Measurements from ENCODE around the gene LRRC8E.

The LRRC8E gene

DNA sequence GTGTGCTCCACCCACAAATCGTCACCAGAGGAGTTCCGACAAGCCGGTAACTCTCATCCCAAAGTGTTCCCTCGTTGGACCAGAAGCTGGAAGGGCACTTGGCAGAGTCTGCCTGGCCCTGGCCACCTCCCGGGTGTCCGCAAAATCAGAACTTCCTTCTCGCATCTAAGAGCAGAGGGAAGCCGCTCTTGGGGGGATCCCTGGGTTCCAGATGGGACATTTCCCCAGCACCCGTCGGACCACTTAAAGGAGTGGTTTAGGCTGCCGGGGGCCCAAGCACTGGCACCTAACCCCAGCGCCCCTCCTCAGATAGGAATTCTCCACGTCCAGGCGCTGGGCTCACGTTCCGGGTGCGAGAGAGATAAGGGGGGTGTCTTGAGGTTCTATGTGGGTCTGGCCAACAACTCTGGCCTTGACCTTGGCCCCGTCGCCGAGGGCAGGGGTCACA lies 14.5 kb downstream of the LRRC8E start:
- TF ChIP-seq, protein P1, sequence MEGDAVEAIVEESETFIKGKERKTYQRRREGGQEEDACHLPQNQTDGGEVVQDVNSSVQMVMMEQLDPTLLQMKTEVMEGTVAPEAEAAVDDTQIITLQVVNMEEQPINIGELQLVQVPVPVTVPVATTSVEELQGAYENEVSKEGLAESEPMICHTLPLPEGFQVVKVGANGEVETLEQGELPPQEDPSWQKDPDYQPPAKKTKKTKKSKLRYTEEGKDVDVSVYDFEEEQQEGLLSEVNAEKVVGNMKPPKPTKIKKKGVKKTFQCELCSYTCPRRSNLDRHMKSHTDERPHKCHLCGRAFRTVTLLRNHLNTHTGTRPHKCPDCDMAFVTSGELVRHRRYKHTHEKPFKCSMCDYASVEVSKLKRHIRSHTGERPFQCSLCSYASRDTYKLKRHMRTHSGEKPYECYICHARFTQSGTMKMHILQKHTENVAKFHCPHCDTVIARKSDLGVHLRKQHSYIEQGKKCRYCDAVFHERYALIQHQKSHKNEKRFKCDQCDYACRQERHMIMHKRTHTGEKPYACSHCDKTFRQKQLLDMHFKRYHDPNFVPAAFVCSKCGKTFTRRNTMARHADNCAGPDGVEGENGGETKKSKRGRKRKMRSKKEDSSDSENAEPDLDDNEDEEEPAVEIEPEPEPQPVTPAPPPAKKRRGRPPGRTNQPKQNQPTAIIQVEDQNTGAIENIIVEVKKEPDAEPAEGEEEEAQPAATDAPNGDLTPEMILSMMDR (IDR thresholded peaks at IDR 0.05) = no peak
- peak overlapping the region; percentile 70 for H3K4me3 ChIP-seq
- no peak for DNase-seq (ENCODE audit: low spot score)
- H3K27ac ChIP-seq = peak overlapping the region; percentile 73 to 90

DNA sequence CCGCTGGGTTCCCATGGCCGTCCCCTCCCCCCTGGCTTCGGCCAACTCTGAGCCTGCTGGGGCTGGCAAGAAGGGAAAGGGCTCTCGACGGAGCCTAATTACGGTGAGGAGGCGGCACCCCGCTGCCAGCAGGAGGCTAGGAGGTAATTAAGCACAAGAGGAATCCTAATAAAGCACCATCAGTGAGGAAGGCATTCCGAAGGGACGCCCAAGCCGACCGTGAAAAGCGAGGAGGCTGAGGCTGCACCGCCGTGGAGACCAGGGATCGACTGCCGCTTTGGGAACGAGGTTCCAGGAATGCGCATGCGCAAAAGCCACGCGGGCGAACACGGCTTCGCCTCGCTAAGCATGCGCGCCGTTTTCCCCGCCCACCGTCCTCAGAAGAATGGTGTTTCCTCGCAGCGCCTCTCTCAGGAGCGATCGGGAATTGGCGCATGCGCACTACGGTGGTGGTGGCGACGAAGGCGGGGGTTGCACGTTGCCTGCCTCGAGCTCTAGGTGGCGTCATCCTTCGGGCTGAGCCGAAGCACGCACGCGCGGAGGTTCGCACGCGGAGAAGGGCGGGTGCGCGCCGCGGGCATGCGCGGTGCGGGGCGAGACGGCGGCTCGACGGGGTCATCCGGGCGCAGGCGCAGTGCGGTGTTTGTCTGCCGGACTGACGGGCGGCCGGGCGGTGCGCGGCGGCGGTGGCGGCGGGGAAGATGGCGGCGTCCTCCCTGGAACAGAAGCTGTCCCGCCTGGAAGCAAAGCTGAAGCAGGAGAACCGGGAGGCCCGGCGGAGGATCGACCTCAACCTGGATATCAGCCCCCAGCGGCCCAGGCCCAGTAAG lies 15.1 kb downstream of the LRRC8E start, which contains the start of gene MAP2K7:
MAP2K7 (plus strand) TSS at position 634 of the 830 bp plus-strand sequence; CDS start at position 702, 68 bp downstream.
- peak within 1 kb of the TSS; percentile 83 to 92 for H3K27ac ChIP-seq
- TF ChIP-seq, protein P1 (IDR thresholded peaks at IDR 0.05) = peak; percentile 14
- peak; percentile 100 for DNase-seq (ENCODE audit: low spot score)
- H3K4me3 ChIP-seq = peak within 1 kb of the TSS; percentile 78

DNA sequence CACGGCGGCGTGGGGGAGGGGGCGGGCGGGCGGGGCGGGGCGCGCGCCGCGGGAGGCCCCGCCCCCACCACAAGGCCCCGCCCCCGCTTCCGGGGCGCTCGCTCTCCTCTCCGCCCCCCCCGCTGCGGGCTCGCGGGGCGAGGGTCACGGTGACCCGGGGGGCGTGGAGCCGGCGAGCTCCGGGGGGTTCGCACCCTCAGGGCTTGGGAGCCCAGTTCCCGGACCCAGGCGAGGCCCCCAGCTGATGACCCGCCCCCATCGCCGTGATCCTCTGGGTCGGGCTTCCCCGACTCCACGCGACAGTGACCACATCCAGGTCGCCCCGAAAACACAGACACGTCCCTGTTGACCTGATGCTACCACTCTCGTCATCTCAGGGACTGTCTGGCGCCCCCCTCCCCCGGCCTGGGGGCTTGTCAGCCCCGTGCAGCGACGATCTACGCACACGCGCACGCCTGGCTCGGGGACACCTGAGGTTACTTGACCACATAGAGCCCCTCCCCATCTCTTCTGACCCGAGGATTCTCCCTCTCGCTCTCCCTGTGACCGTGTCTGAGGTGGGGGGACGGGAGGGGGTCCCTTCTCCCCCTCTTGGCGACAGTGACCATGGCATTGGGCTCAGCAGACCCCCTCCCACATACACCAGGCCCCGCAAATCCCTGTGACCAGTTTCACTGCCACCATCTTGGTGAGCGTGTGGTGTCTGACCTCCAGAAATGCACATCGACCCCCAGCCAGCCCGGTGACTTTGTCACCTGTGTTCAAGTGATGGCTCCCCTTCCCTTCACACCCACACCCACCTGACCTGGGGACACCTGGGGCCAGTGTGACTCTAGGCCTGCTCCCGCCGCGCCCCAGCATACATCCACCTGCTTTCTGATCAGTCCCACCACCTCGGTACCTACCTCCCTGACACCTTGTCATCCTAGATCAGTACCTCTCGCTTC lies 16.0 kb downstream of the LRRC8E start:
- no peak for DNase-seq (ENCODE audit: low spot score)
- Histone ChIP-seq H3K4me3 (peak overlapping the region; percentile 78), H3K27ac (peak overlapping the region; percentile 83 to 92)
- TF ChIP-seq, protein P1 (IDR thresholded peaks at IDR 0.05) = no peak

DNA sequence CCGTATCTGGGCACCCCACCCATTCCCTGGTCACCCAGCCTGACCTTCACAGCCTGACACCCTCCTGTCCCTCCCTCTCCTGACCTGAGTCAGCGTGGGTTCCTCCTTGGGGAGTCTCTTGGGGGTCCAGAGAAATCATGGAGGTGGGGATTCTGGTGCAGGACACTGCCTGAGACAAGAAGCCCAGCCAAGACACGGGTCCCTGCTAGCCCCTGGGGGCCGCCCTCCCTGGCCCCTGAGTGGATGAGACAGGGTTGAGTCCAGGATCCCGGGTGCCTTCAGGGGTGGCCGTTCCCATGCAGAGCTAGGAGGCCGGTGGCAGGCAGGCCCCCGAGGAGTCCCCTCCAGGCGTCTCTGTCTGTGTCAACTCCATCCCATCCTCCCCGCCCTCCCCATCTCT lies 17.0 kb downstream of the LRRC8E start:
- DNase-seq (ENCODE audit: low spot score) = no peak
- Histone ChIP-seq H3K4me3 (peak overlapping the region; percentile 78), H3K27ac (no peak overlapping the region)
- TF ChIP-seq, protein P1 (IDR thresholded peaks at IDR 0.05) = no peak

DNA sequence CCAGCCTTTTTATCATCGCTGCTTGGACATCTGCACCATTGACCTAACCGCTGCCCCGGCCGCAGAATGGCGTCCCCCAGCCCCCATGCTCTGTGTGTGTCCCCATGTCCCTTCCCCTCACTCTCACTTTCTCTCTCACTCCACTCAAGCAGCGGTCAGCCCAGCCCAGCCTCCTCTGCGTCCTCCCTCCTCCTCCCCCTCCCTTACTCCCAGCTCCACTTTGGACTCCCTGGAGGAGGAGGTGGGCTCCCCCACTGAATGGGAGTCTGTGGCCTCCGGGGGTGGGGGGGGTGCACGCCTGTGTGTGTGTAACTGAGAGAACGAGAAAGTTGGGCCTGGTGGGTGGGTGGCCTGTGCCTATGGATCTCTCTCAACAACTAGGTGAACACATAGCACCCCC lies 17.5 kb downstream of the LRRC8E start:
- Histone ChIP-seq H3K27ac (no peak overlapping the region), H3K4me3 (no peak overlapping the region)
- DNase-seq (ENCODE audit: low spot score) = no peak
- TF ChIP-seq, protein P1 (IDR thresholded peaks at IDR 0.05) = no peak

DNA sequence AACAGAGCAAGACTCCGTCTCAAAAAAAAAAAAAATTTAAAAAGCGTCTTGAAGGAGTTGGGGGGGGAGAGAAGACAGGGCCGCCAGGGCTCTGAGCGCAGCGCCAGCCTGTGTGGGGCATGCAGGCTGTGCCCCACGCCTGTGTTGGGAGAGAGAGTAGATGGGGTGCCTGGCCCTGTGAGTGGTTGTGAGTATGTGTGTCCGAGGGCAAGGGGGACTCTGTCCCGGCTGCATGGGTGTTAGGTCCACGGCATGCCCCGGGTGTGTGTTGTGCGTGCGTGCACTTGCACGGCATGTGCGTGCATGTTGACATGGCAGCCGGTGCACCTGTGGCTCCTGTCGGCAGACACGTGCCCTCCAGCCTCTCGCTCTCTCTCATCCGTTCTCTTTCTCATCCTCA lies 18.8 kb downstream of the LRRC8E start:
- H3K4me3 ChIP-seq = no peak overlapping the region
- H3K27ac ChIP-seq = no peak overlapping the region
- no peak for DNase-seq (ENCODE audit: low spot score)
- TF ChIP-seq, protein P1 (IDR thresholded peaks at IDR 0.05) = no peak
